GM18508 (cell line): Measurements from ENCODE around the gene LAMTOR2.
"Not testable (repeated sequence)": the region's sequence is repeated elsewhere in the genome, so short reads cannot be mapped to it uniquely, and the experiment has no call there.

Source experiments
- ATAC-seq: cut with Tn5 transposase; IDR thresholded peaks from one replicate; pipeline ENCODE4 v1.9.1; 2021; ENCODE audit warnings: moderate number of reproducible peaks; ENCODE audit not compliant: insufficient read depth, unreplicated experiment

LAMTOR2 gene

DNA sequence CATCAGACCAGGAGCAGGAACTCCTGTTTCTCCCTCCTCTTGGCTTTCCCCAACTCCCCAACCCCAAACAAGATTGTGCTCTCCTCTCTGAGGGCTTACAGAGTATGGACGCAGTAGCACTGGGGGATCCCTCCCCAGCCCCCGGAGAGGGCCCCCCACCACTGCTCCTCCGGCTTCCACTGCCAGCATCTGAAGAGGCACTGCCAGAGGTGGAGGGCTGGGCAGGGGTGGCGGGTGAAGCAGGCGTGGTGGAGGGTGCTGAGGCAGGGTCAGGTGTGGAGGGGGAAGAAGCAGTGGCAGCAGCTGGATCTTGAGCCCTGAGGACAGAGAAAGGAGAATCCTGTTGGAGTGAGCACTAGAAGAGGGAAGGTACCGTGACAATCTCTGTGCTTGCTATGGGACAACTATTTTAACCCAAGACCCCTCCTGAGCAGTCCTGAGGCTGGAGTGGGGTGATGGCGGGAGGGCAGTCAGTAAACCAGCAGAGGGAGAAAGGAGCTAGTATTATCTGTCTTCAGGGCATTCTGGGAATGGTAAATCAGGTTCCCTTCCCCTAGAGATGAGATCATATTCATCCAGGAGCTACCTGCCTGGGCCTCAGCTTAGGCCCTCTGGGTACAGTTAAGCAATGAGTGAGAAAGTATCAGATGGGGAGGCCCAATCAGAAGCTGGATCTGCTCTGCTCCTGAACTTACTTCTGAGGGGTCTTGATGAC lies 3.4 kb upstream of the LAMTOR2 start:
- ATAC-seq = no peak

DNA sequence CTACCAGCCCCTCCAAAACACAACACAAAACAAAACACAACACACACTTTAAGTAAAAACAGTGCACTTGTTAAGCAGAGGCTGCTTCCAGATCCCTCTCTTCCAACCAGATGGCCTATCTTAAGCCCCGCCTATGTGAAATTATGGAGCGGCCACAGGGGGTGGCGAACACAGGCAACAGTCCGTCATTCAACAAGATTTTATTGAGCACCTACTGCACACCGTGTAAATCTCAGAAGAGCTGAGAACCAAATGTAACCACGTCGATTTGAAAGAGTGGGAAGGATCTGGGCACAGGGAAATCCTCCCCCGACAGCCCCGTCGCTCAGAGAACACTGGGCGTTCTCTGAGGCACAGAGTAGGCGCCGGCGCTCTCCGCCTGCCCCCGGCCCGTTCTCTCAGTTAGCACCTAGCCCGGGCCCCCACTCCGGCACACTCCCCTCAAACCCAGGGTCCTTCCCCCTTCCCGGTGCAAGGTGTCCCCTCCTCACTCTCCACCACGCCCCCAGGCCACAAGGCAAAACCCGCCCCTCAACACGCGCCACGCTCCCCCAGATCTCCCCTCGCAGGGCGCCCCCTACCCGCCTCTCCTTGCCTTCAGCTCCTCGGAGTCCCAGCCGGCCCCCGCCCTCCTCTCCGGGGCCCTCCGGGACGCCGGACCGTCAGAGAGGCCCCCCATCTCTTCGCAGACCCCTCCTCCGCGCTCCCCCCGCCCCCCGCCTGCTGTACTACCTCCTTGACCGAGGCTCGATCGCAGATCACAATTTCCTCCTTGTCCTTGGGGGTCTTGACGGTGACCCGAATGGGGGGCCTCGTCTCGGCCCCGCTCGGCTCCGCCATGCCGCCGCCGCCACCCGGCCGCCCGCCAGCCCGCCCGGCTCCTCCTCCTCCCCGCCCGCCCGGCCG lies 1.5 kb upstream of the LAMTOR2 start:
- no peak for ATAC-seq

GRCh38 chr1:156053768-156054499 lies 648 bp upstream of the LAMTOR2 start, which contains the start of gene UBQLN4:
Gene UBQLN4 (minus strand): TSS chr1:156053798. CDS start chr1:156053701, 97 bp downstream.
- no peak for ATAC-seq

DNA sequence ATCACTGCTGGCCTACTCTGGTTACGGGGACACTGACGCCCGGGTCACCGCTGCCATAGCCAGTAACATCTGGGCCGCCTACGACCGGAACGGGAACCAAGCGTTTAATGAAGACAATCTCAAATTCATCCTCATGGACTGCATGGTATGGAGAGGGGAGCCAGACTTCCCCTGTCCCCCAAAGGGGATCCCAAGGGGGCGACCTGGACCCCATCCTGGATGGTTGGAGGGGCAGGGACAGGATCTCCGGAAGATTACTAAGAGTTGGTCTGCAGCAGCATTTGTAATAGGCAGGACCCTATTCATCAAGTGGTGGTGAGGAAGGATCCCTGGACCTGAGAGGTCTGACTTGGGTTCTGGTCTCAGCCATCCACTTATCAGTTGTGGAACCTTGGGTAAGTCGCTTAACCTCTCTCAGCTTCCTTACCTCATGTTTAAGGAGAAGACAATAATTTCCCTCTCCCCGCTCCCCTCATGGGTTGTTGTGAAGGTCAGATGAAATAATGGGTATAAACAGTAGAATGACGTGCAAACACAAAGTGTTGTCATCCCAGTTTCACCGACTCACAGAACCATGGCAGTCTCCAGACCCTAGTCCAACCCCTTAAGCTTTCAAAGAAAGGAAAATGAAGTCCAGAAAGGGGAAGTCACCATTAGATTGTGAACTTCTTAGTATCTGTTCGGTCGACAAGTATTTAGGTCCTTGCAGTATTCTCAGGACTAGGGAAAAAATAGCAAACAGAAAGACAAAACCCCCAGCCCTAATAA lies 883 bp downstream of the LAMTOR2 start:
- no peak for ATAC-seq

- ATAC-seq = no peak
Measured at GRCh38 chr1:156056326-156056849, 1.8 kb downstream of the LAMTOR2 start.

DNA sequence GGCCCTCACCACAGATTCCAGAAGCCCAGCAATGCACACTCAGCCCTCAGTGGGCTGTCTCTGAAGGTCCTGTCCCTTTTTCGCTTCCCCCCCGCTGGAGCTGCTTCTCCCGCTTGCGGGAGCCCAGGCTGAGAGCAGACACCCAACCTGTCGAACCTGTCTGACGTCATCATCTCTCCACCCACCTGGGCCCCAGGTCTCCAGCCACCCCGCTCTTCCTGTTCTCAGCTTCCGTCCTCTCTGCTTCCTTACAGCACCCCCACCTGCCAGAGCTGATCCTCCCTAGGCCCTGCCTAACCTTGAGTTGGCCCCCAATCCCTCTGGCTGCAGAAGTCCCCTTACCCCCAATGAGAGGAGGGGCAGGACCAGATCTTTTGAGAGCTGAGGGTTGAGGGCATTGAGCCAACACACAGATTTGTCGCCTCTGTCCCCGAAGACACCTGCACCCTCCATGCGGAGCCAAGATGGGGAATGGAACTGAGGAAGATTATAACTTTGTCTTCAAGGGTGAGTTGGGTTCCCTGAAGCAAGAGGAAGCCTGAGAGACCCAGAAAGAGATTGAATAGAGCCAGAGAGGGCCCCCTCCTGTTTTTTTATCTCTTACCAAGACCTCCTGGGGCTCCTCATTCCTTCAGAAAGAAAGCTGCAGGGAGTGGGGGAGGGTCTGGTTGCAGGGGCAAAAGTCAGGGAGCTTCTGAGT lies 6.5 kb downstream of the LAMTOR2 start, which contains the start of gene RAB25:
TSS of gene RAB25 (plus strand) at position 224 of the 700 bp plus-strand sequence. CDS start at position 465, 241 bp downstream.
- no peak for ATAC-seq

DNA sequence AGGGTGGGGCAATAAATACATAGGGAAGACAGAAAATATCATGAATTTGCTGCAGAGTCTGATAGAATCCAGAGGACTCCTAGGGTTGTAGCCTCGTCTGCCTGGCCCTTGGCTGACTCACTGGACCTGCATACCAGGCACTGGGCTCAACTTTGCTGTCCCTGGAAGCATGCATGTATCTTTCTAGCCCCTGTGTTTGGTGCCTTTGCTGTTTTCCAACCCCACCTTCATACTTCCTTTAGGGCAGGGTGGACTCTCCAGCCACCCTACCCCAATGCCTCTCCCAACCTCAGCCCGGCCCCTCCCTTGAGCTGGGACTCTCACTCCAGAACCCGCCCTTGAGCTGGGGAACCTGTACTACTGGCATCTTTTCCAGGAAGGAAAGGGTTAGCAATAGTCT lies 7.6 kb downstream of the LAMTOR2 start:
- ATAC-seq = no peak

DNA sequence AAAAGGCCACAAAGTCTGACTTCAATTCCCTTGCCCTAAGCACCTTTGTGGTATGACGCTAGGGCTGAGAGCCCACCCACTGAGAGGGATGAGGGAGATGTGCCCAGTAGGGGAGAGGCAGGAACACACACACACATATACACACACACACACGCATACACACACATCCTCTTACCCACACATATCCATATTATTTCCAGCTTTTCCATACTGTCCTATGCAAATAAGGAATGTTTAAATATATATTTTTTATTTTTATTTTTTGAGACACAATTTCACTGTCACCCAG lies 9.4 kb downstream of the LAMTOR2 start:
- ATAC-seq = no peak

DNA sequence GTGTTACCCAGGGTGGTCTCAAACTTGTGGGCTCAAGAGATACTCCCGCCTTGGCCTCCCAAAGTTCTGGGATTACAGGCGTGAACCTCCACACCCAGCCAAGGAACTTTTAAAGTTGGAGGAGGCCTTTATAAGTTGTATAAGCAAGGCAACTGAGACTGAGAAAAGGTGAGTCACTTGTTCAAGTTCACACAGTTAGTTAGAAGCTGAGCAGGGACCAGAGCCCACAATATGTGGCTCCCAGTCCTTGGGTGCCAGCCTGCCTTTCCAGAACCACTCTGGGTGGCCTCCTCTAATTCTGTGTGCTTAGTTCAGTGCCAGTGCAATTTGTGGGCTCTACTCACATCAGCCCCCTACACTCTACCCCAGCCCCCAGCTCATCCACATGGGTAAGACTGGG lies 10.0 kb downstream of the LAMTOR2 start:
- ATAC-seq = no peak

GRCh38 chr1:156065212-156065611 lies 10.6 kb downstream of the LAMTOR2 start:
- ATAC-seq = no peak

GRCh38 chr1:156065871-156066270 lies 11.3 kb downstream of the LAMTOR2 start:
- ATAC-seq = no peak

DNA sequence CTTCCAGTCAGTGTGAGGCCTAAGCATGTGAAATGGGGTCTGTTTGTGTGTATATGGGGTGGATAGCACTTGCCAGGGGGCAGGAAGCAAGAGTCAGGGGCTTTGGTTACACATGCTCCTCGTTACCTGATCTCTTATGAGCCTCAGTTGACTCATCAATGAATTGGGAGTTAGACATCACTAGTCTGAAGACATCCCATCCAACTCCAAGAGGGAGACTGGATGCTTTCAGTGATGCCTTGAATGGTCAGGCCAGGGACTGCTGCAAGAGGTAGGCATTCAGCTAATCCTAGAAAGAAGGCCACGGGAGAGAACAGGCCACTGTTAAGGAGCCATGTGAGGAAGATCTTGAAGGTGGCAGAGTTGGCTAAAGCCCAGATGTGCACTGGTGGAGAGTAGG lies 12.7 kb downstream of the LAMTOR2 start:
- no peak for ATAC-seq

GRCh38 chr1:156069490-156070455 lies 15.2 kb downstream of the LAMTOR2 start:
- ATAC-seq = no peak

GRCh38 chr1:156070548-156070947 lies 16.0 kb downstream of the LAMTOR2 start:
- no peak for ATAC-seq

DNA sequence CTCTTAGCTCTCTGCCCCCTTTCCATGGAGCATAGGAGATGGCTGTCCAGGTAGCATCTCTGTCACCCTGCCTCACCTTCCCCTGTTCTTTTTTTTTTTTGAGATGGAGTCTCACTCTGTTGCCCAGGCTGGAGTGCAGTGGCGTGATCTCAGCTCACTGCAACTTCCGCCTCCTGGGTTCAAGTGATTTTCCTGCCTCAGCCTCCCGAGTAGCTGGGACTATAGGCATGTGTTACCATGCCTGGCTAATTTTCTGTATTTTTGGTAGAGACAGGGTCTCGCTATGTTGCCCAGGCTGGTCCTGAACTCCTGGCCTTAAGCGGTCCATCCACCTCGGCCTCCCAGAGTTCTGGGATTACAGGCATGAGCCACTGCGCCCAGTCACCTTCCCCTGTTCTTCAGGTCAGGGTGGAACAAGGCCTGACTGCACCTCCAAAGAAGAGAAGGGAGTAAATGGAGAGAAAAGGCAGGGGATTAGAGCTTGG lies 16.8 kb downstream of the LAMTOR2 start:
- not testable (repeated sequence) for ATAC-seq

GRCh38 chr1:156072251-156072650 lies 17.7 kb downstream of the LAMTOR2 start:
- no peak for ATAC-seq

DNA sequence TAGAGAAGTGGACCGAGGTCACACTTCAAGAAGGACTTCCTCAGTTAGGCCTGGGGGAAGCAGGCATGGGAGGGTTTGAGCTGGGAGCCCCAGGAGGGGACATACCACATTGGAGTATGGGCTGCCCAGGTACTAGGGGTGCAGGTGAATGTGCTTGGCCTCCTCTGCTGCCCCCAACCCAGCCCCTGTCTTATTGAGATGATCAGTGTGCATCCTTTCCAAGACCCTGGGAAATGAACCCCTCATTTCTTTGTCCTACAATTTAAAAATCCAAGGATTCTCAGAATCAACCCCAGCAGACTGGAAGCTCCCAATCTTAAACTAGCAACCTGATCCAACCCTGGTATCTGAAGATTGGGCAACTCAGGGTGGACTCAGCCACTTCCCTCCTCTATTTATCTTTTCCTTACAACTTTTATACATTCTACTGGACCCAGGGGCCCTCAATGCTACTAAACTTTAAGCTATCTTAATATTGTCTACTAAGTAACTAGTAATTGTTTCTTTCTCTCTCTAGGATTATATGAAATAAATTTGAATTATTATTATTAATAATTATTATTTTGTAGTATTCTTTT lies 18.6 kb downstream of the LAMTOR2 start:
- ATAC-seq = no peak

DNA sequence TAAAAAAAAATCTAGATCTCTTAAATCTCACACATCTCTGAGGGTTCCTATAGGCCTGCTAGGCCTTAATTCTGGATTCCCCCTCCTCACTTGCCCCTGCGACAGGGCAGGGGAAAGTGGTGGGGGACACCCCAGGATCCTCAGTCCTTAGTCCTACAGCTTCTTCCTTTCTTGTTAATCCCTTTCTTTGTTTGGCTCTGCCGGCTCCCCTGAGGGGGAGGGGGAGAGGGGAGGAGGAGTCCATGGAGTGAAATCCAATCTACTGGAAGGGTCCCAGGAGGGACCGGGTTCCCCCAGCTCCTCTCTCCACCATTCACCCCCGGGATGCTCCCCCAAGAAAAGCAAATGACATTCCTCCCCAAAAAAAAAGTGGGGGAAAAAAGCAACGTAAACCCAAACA lies 19.2 kb downstream of the LAMTOR2 start:
- ATAC-seq = no peak
